CD4-positive, alpha-beta memory T cell (primary cell): Measurements from ENCODE around the gene CCSER1. TPM values are rescaled to one million over a fixed set of nuclear protein-coding genes. Genes with fewer than 3 reads are reported as not detected.

Source experiments
- CTCF ChIA-PET: fragments of 350-600 bp; sonication (Branson Sonifier 250); formaldehyde crosslinking; loops from one replicate; lab custom pipeline; 2021; ENCODE audit warnings: inconsistent platforms; ENCODE audit not compliant: partially characterized antibody; lab: Charles Lee
- POLR2A ChIA-PET: fragments of 350-600 bp; sonication (Branson Sonifier 250); formaldehyde crosslinking; loops from one replicate; lab custom pipeline; 2021; ENCODE audit not compliant: partially characterized antibody; lab: Charles Lee
- DNase-seq, 5 donors: peaks; one replicate each; pipeline versions ENCODE4 v3.0.0 to v3.0.0-alpha.2; 2020 to 2022; ENCODE audit warnings: mixed read lengths in 1 of 5
- H3K27ac ChIP-seq: one replicate; pipeline ENCODE4 v1.7.0; 2013; ENCODE audit warnings: low read depth, low read length
- H3K27me3 ChIP-seq: 2 replicates; pipeline ENCODE4 v1.7.0; 2013; ENCODE audit warnings: mild to moderate bottlenecking, low read length, moderate library complexity; ENCODE audit not compliant: insufficient read depth
- H3K36me3 ChIP-seq: 2 replicates; pipeline ENCODE4 v1.7.0; 2013; ENCODE audit warnings: mild to moderate bottlenecking, low read length, moderate library complexity; ENCODE audit not compliant: insufficient read depth
- H3K4me1 ChIP-seq: 2 replicates; pipeline ENCODE4 v1.7.0; 2013; ENCODE audit warnings: mild to moderate bottlenecking, low read length, moderate library complexity; ENCODE audit not compliant: insufficient read depth
- H3K4me3 ChIP-seq, 2 donors: one replicate each; pipeline ENCODE4 v1.7.0; 2013; ENCODE audit warnings: low read length in 2 of 2, mild to moderate bottlenecking in 1 of 2
- H3K9me3 ChIP-seq, 2 donors: one replicate each; pipeline ENCODE4 v1.7.0; 2013; ENCODE audit warnings: low read length in 2 of 2, control low read depth in 1 of 2; ENCODE audit not compliant: control insufficient read depth in 1 of 2
- H3K27ac Mint-ChIP-seq, 7 donors: one replicate each; pipeline ENCODE4 v1.8.0; 2020 to 2021; ENCODE audit warnings: mixed read lengths in 7 of 7, mild to moderate bottlenecking in 6 of 7, inconsistent platforms in 3 of 7, moderate library complexity in 3 of 7
- H3K27me3 Mint-ChIP-seq, 2 donors: one replicate each; pipeline ENCODE4 v1.8.0; 2020 to 2021; ENCODE audit warnings: mixed read lengths in 2 of 2
- H3K36me3 Mint-ChIP-seq, 2 donors: one replicate each; pipeline ENCODE4 v1.8.0; 2020 to 2021; ENCODE audit warnings: mixed read lengths in 2 of 2, inconsistent platforms in 1 of 2, mild to moderate bottlenecking in 1 of 2
- H3K4me1 Mint-ChIP-seq, 4 donors: one replicate each; pipeline ENCODE4 v1.8.0; 2020 to 2021; ENCODE audit warnings: mixed read lengths in 4 of 4, mild to moderate bottlenecking in 1 of 4
- H3K4me3 Mint-ChIP-seq, 8 donors: one replicate each; pipeline ENCODE4 v1.8.0; 2020 to 2021; ENCODE audit warnings: mixed read lengths in 8 of 8, mild to moderate bottlenecking in 7 of 8, moderate library complexity in 6 of 8, inconsistent platforms in 3 of 8
- H3K9me3 Mint-ChIP-seq, 8 donors: one replicate each; pipeline ENCODE4 v1.8.0; 2020 to 2021; ENCODE audit warnings: mixed read lengths in 8 of 8, mild to moderate bottlenecking in 5 of 8, inconsistent platforms in 3 of 8, moderate library complexity in 1 of 8
- intact Hi-C: fragments of 100-400 bp; cut with micrococcal nuclease; formaldehyde crosslinking; loops from one replicate; pipeline ENCODE4 v1.15.1; 2023
- polyA plus RNA-seq, 2 donors: library from polyadenylated mRNA; unstranded; fragments of 300-500 nt; fragmentation: Illumina TruSeq; gene quantifications; one replicate each; pipeline ENCODE4 v1.2.3, GENCODE V29; 2021
- total RNA-seq, 2 experiments: library from RNA; stranded (reverse); gene quantifications; one replicate each; pipeline ENCODE4 v1.2.3, GENCODE V29; 2021

The CCSER1 gene
- total and polyA plus RNA-seq, 4 experiments from 2014 or later, result 0.47 to 2.0 (median 1.7) TPM; not detected in 1

DNA sequence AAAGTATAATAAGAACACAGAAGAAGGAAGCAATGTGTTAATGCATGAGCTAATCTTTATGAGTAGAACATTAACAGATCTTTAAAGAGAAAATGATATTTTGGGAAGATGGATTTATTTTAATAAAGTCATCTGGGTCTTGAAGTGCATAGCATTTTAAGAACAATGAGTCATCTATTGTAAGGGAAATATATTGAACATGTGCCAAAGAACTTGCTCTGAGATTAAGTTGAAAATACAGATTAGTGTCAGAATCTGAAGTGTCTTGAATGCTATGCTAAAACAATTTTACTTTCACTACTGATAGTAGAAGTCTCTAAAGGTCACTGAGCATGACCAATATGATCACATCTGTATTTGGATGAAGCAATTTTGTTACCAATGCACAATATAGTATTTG is 1399.9 kb downstream of the CCSER1 start:
- POLR2A ChIA-PET, result no interaction called here

DNA sequence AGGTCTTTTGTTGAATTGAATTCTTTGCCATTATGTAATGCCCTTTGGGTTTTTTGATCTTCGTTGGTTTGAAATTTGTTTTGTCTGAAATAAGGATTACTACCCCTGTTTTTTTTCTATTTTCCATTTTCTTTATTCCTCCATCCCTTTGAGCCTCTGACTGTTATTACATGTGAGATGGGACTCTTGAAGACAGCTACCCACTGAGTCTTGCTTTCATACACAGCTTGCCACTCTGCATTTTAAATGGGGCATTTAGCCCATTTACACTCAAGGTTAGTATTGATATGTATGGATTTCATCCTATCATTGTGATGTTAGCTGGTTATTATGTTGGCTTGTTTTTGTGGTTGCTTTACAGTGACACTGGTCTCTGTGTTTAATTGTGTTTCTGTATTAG is 1440.4 kb downstream of the CCSER1 start:
- no peaks in the 10 kb centered on the region for H3K4me1 ChIP-seq
- ChIA-PET CTCF (no interaction called here), POLR2A (no interaction called here)
- intact Hi-C loops, result loop anchor here (10.0 kb wide), 1 partner anchor 63 kb away; no protein-coding TSS in a partner anchor
- no peaks in the 10 kb centered on the region for H3K27me3 Mint-ChIP-seq
- H3K36me3 Mint-ChIP-seq, result no peaks in the 10 kb centered on the region
- H3K9me3 Mint-ChIP-seq, result peaks cover 7 to 53% (median 21%) of the 10 kb centered on the region in 8 donors
- H3K9me3 ChIP-seq, result peaks cover 0 to 5% of the 10 kb centered on the region in 2 donors
- no peak overlapping the region for H3K4me3 ChIP-seq
- H3K27ac Mint-ChIP-seq, result no peak overlapping the region
- H3K27me3 ChIP-seq, result no peaks in the 10 kb centered on the region
- H3K27ac ChIP-seq, result no peak overlapping the region
- no peak for DNase-seq
- no peaks in the 10 kb centered on the region for H3K36me3 ChIP-seq
- no peaks in the 10 kb centered on the region for H3K4me1 Mint-ChIP-seq
- no peak overlapping the region for H3K4me3 Mint-ChIP-seq

More for the DNA sequence above, 1399.9 kb downstream of the CCSER1 start:
- Mint-ChIP-seq H3K27ac (no peak overlapping the region), H3K27me3 (no peaks in the 10 kb centered on the region), H3K4me1 (no peaks in the 10 kb centered on the region), H3K36me3 (no peaks in the 10 kb centered on the region), H3K4me3 (no peak overlapping the region), H3K9me3 (peaks cover 2 to 23% (median 9%) of the 10 kb centered on the region in 8 donors)
- Histone ChIP-seq H3K4me3 (no peak overlapping the region), H3K27ac (no peak overlapping the region), H3K27me3 (no peaks in the 10 kb centered on the region), H3K36me3 (no peaks in the 10 kb centered on the region), H3K4me1 (no peaks in the 10 kb centered on the region), H3K9me3 (peaks cover 0 to 3% of the 10 kb centered on the region in 2 donors)
- no peak for DNase-seq
- intact Hi-C loops, result no loop called here
- CTCF ChIA-PET, result no interaction called here

DNA sequence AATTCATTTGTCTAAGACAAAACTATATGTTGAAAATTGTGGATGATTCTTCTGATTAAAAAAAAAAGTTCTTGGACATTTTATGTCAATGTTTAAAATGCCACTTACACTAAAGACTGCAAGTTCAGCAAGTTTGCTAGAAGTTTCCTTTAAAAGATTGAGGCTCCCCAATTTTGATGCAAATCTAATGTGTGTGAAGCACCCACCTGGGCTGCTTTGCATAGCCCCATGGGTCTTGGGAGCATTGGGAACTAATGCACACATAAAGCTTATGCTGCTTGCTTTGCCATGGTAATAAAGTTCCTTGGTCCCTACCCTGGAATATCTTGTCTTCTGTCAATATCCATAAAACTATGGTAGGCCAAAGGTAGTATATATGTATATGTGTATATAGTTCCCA is 1450.7 kb downstream of the CCSER1 start:
- H3K4me3 Mint-ChIP-seq, result no peak overlapping the region
- H3K4me1 Mint-ChIP-seq, result no peaks in the 10 kb centered on the region

DNA sequence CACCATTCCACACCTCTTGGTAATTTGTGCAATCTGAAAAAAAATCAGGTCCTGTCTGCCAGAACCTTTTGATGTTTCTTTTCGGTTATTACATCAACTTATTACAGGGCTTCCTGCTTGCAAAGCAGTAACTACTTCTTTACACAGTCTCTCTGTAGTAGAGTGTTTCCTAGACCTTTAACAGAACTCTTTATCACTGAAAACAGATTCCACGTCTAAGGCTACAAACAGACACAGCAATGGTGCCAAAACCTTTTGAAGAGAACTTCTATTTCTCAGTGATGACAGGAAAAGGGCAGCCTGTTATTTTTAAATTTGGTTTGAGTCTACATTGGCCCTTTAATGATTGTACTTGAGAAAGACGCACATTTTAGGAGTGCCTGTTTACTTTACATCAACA is 1463.1 kb downstream of the CCSER1 start:
- CTCF ChIA-PET, result no interaction called here

More for the DNA sequence above, 1450.7 kb downstream of the CCSER1 start:
- Mint-ChIP-seq H3K9me3 (peaks cover 0 to 7% (median 2%) of the 10 kb centered on the region in 8 donors), H3K27me3 (no peaks in the 10 kb centered on the region), H3K27ac (no peak overlapping the region), H3K36me3 (no peaks in the 10 kb centered on the region)
- DNase-seq, result no peak
- Histone ChIP-seq H3K4me3 (no peak overlapping the region), H3K27me3 (no peaks in the 10 kb centered on the region), H3K27ac (no peak overlapping the region), H3K9me3 (no peaks in the 10 kb centered on the region), H3K4me1 (no peaks in the 10 kb centered on the region), H3K36me3 (no peaks in the 10 kb centered on the region)
- CTCF ChIA-PET, result no interaction called here
- intact Hi-C loops, result no loop called here
- POLR2A ChIA-PET, result no interaction called here

DNA sequence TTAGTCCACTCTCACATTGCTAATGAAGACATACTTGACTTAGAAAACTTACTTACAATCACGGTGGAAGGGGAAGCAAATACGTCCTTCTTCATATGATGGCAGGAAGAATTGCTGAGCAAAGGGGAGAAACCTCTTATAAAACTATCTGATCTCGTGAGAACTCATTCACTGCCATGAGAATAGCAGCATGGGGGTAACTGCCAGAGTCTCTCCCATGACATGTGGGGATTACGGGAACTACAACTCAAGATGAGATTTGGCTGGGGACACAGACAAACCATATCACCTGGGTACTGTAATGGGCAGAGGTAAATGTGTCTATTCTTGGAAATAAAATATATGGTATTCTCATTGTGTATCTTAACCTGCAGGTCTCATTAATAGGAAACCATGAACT is 1464.9 kb downstream of the CCSER1 start:
- no peaks in the 10 kb centered on the region for H3K27me3 ChIP-seq
- DNase-seq, result no peak
- no peaks in the 10 kb centered on the region for H3K4me1 ChIP-seq
- Mint-ChIP-seq H3K36me3 (no peaks in the 10 kb centered on the region), H3K27me3 (no peaks in the 10 kb centered on the region), H3K27ac (no peak overlapping the region), H3K4me1 (no peaks in the 10 kb centered on the region), H3K9me3 (peaks cover 0 to 9% (median 0%) of the 10 kb centered on the region in 8 donors), H3K4me3 (no peak overlapping the region)
- H3K9me3 ChIP-seq, result no peaks in the 10 kb centered on the region
- intact Hi-C loops, result no loop called here
- CTCF ChIA-PET, result no interaction called here
- POLR2A ChIA-PET, result no interaction called here
- no peak overlapping the region for H3K4me3 ChIP-seq
- no peak overlapping the region for H3K27ac ChIP-seq
- no peaks in the 10 kb centered on the region for H3K36me3 ChIP-seq

More for the DNA sequence above, 1463.1 kb downstream of the CCSER1 start:
- Mint-ChIP-seq H3K27ac (no peak overlapping the region), H3K9me3 (peaks cover 0 to 11% (median 3%) of the 10 kb centered on the region in 8 donors), H3K4me1 (no peaks in the 10 kb centered on the region), H3K36me3 (no peaks in the 10 kb centered on the region), H3K27me3 (no peaks in the 10 kb centered on the region), H3K4me3 (no peak overlapping the region)
- POLR2A ChIA-PET, result no interaction called here
- Histone ChIP-seq H3K36me3 (no peaks in the 10 kb centered on the region), H3K27ac (no peak overlapping the region), H3K4me1 (no peaks in the 10 kb centered on the region), H3K9me3 (no peaks in the 10 kb centered on the region), H3K27me3 (no peaks in the 10 kb centered on the region), H3K4me3 (no peak overlapping the region)
- intact Hi-C loops, result no loop called here
- DNase-seq, result no peak

DNA sequence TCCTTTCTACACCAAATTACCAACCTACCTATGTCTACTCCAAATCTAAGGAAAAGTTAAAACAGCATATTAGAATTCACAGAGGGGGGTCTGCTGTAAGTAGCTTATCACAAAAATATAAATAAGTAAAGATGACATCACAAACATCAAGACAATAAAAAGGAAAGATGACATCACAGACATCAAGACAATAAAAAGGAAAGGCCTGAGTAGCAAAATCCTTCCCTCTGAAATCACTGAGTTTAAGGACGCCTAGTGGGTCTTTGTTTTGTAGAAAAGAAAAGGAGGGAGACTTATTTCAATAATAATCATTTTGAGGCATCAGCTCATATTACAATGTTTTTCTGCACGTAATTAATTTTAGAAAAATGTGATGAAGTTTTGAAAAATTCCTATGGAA is 1469.5 kb downstream of the CCSER1 start:
- Histone ChIP-seq H3K9me3 (no peaks in the 10 kb centered on the region), H3K4me1 (no peaks in the 10 kb centered on the region), H3K27ac (no peak overlapping the region), H3K27me3 (no peaks in the 10 kb centered on the region), H3K36me3 (no peaks in the 10 kb centered on the region), H3K4me3 (no peak overlapping the region)
- H3K4me1 Mint-ChIP-seq, result no peaks in the 10 kb centered on the region
- peaks cover 0 to 6% (median 2%) of the 10 kb centered on the region in 8 donors for H3K9me3 Mint-ChIP-seq
- H3K27me3 Mint-ChIP-seq, result no peaks in the 10 kb centered on the region
- no peak overlapping the region for H3K4me3 Mint-ChIP-seq
- no peaks in the 10 kb centered on the region for H3K36me3 Mint-ChIP-seq
- intact Hi-C loops, result no loop called here
- ChIA-PET CTCF (no interaction called here), POLR2A (no interaction called here)
- H3K27ac Mint-ChIP-seq, result no peak overlapping the region
- no peak for DNase-seq

DNA sequence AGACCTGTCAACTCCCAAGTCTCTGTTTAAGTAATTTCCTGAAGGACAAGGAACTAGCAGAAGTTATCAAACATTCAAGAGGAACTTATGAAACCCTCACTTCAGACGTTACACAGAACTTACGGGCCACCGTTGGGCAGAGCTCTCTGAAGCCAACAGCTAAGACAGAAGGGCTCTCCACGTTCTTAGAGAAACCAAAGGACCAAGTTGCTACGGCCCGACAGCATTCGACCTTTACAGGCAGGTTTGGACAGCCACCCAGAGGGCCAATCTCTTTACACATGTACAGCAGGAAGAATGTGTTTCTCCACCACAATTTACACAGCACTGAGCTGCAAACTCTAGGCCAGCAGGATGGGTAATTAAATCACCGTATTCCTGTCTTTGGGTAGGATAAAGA is 1471.5 kb downstream of the CCSER1 start:
- Histone ChIP-seq H3K9me3 (no peaks in the 10 kb centered on the region), H3K4me1 (no peaks in the 10 kb centered on the region), H3K4me3 (no peak overlapping the region), H3K36me3 (no peaks in the 10 kb centered on the region), H3K27ac (no peak overlapping the region), H3K27me3 (no peaks in the 10 kb centered on the region)
- DNase-seq, result no peak
- Mint-ChIP-seq H3K9me3 (peaks cover 0 to 5% (median under 1%) of the 10 kb centered on the region in 8 donors), H3K4me3 (no peak overlapping the region), H3K27ac (no peak overlapping the region), H3K27me3 (no peaks in the 10 kb centered on the region), H3K36me3 (no peaks in the 10 kb centered on the region), H3K4me1 (no peaks in the 10 kb centered on the region)
- POLR2A ChIA-PET, result no interaction called here
- intact Hi-C loops, result no loop called here
- CTCF ChIA-PET, result no interaction called here

DNA sequence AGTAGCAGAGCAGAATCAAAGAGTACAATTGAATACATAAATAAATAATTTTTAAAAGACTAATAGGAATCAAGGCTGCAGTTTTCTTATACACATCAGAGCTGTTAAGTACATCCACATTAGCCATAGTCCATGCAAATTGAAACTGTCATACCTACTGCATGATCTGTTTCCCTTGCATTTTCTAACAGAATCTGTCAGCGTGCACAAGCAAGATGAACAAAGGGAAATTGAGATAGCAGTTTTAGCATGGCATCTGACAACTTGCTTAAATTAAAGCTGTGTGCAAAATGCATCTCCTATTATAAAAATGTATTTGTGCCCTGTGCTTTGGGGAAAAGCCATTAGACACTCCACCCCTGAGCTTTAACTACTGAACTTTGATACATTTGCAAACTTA is 1473.1 kb downstream of the CCSER1 start:
- Histone ChIP-seq H3K9me3 (no peaks in the 10 kb centered on the region), H3K27ac (no peak overlapping the region), H3K4me3 (no peak overlapping the region), H3K36me3 (no peaks in the 10 kb centered on the region), H3K27me3 (no peaks in the 10 kb centered on the region), H3K4me1 (no peaks in the 10 kb centered on the region)
- peaks cover 0 to 3% (median under 1%) of the 10 kb centered on the region in 8 donors for H3K9me3 Mint-ChIP-seq
- H3K27ac Mint-ChIP-seq, result no peak overlapping the region
- CTCF ChIA-PET, result no interaction called here
- no peaks in the 10 kb centered on the region for H3K36me3 Mint-ChIP-seq
- H3K4me1 Mint-ChIP-seq, result no peaks in the 10 kb centered on the region
- H3K4me3 Mint-ChIP-seq, result no peak overlapping the region
- no peaks in the 10 kb centered on the region for H3K27me3 Mint-ChIP-seq
- intact Hi-C loops, result no loop called here
- no peak for DNase-seq
- POLR2A ChIA-PET, result no interaction called here
